ENCODE data around the gene ZNF221.
"Not testable (repeated sequence)": the region's sequence is repeated elsewhere in the genome, so short reads cannot be mapped to it uniquely, and the experiment has no call there.

The ZNF221 gene

GRCh38 chr19:43950834-43951645, at the start of gene ZNF221:
Gene ZNF221, plus strand, starts transcription at chr19:43951228. Its CDS starts 11,499 bp downstream, at chr19:43962727.
- in situ Hi-C loops (cut with MboI; ENCODE audit: low sequenced_read_pairs) = no loop called here

- in situ Hi-C loops (cut with MboI; ENCODE audit: low sequenced_read_pairs) = no loop called here
Measured at GRCh38 chr19:43901395-43902390, 49.3 kb upstream of the ZNF221 start.

GRCh38 chr19:43902399-43902798, 48.6 kb upstream of the ZNF221 start:
- in situ Hi-C loops (cut with MboI; ENCODE audit: low sequenced_read_pairs) = no loop called here

GRCh38 chr19:43905897-43906296, 45.1 kb upstream of the ZNF221 start:
- in situ Hi-C loops (cut with MboI; ENCODE audit: low sequenced_read_pairs) = no loop called here

- in situ Hi-C loops (cut with MboI; ENCODE audit: low sequenced_read_pairs) = no loop called here
Measured at GRCh38 chr19:43906774-43907173, 44.3 kb upstream of the ZNF221 start.

- in situ Hi-C loops (cut with MboI; ENCODE audit: low sequenced_read_pairs) = no loop called here
Measured at GRCh38 chr19:43908659-43909058, 42.4 kb upstream of the ZNF221 start.

- in situ Hi-C loops (cut with MboI; ENCODE audit: low sequenced_read_pairs) = no loop called here
Measured at GRCh38 chr19:43910884-43911283, 40.1 kb upstream of the ZNF221 start.

GRCh38 chr19:43913383-43913782, 37.6 kb upstream of the ZNF221 start:
- in situ Hi-C loops (cut with MboI; ENCODE audit: low sequenced_read_pairs) = no loop called here

GRCh38 chr19:43914051-43914450, 37.0 kb upstream of the ZNF221 start:
- in situ Hi-C loops (cut with MboI; ENCODE audit: low sequenced_read_pairs) = no loop called here

- in situ Hi-C loops (cut with MboI; ENCODE audit: low sequenced_read_pairs) = no loop called here
Measured at GRCh38 chr19:43923875-43924274, 27.2 kb upstream of the ZNF221 start.

- in situ Hi-C loops (cut with MboI; ENCODE audit: low sequenced_read_pairs) = no loop called here
Measured at GRCh38 chr19:43928820-43929219, 22.2 kb upstream of the ZNF221 start.

GRCh38 chr19:43934055-43934984, 16.7 kb upstream of the ZNF221 start:
- in situ Hi-C loops (cut with MboI; ENCODE audit: low sequenced_read_pairs) = no loop called here

GRCh38 chr19:43934985-43935708, 15.9 kb upstream of the ZNF221 start, which contains the start of gene ZNF45:
Gene ZNF45, minus strand, starts transcription at chr19:43935282. Its CDS starts 13,097 bp downstream, at chr19:43922185.
- in situ Hi-C loops (cut with MboI; ENCODE audit: low sequenced_read_pairs) = no loop called here

- in situ Hi-C loops (cut with MboI; ENCODE audit: low sequenced_read_pairs) = no loop called here
Measured at GRCh38 chr19:43936188-43936587, 14.8 kb upstream of the ZNF221 start.

GRCh38 chr19:43939557-43940260, 11.3 kb upstream of the ZNF221 start:
- in situ Hi-C loops (cut with MboI; ENCODE audit: low sequenced_read_pairs) = no loop called here

- in situ Hi-C loops (cut with MboI; ENCODE audit: low sequenced_read_pairs) = no loop called here
Measured at GRCh38 chr19:43940719-43941118, 10.3 kb upstream of the ZNF221 start.

- in situ Hi-C loops (cut with MboI; ENCODE audit: low sequenced_read_pairs) = no loop called here
Measured at GRCh38 chr19:43941209-43941608, 9.8 kb upstream of the ZNF221 start.

GRCh38 chr19:43947412-43947811, 3.6 kb upstream of the ZNF221 start:
- in situ Hi-C loops (cut with MboI; ENCODE audit: low sequenced_read_pairs) = not testable (repeated sequence)

- in situ Hi-C loops (cut with MboI; ENCODE audit: low sequenced_read_pairs) = not testable (repeated sequence)
Measured at GRCh38 chr19:43949803-43950202, 1.2 kb upstream of the ZNF221 start.

All from HL-60/S4 treated with retinoic acid at 250 ng/mL for 4 days and 3 days (cell line).